OCI-LY1 (cell line): ENCODE results near the gene SKA1.

Experiments used
- EZH2 ChIP-seq: fragments of 200-600 bp; sonication (generic), shearing (Covaris generic); IDR thresholded peaks from 2 replicates; pipeline ENCODE4 v1.8.0; 2017; ENCODE audit warnings: borderline replicate concordance, mixed run types, mild to moderate bottlenecking, antibody characterized with exemption, low read length, moderate library complexity, mixed read lengths
- TF ChIP-seq, protein P1 (sequence below): fragments of 200-600 bp; sonication (generic), shearing (Covaris generic); IDR thresholded peaks from 2 replicates; pipeline ENCODE4 v1.5.1; 2017; ENCODE audit warnings: mild to moderate bottlenecking, antibody characterized with exemption, low read length, moderate library complexity, mixed read lengths

DNA sequence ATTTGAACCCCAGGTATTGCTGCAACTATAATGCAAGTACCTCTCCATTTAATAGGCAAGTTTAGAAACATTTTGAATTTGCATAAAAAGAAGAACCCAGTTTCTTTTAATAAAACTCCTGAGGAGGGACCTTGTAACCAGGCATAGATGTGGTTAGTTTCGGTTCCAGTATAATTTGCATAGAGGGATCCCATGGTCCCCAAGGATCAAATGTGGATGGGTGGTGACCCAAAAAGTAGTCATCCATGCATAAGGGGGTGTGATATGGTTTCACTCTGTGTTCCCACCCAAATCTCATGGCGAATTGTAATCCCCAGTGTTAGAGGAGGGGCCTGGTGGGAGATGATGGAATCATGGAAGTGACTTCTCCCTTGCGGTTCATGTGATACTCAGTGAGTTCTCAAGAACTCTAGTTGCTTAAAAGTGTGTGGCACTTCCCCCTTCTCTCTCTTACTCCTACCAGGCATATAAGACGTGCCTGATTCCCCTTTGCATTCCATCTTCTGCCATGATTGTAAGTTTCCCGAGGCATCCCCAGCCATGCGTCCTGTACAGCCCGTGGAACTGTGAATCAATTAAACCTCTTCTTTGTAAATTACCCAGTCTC lies 40.2 kb upstream of the SKA1 start:
- TF ChIP-seq, protein P1, sequence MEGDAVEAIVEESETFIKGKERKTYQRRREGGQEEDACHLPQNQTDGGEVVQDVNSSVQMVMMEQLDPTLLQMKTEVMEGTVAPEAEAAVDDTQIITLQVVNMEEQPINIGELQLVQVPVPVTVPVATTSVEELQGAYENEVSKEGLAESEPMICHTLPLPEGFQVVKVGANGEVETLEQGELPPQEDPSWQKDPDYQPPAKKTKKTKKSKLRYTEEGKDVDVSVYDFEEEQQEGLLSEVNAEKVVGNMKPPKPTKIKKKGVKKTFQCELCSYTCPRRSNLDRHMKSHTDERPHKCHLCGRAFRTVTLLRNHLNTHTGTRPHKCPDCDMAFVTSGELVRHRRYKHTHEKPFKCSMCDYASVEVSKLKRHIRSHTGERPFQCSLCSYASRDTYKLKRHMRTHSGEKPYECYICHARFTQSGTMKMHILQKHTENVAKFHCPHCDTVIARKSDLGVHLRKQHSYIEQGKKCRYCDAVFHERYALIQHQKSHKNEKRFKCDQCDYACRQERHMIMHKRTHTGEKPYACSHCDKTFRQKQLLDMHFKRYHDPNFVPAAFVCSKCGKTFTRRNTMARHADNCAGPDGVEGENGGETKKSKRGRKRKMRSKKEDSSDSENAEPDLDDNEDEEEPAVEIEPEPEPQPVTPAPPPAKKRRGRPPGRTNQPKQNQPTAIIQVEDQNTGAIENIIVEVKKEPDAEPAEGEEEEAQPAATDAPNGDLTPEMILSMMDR, result no peak
- TF ChIP-seq EZH2, result no peak
